Loucy (cell line): ENCODE data around the gene MVD.

Experiments
- H2AFZ ChIP-seq: fragments of 200-600 bp; sonication (generic); 2 replicates; pipeline ENCODE4 v1.6.0; 2016; ENCODE audit warnings: antibody characterized with exemption, mild to moderate bottlenecking, low read length, moderate library complexity
- H3F3A ChIP-seq: fragments of 200-600 bp; 2 replicates; pipeline ENCODE4 v1.6.0; 2016; ENCODE audit warnings: antibody characterized with exemption, low read depth, mild to moderate bottlenecking
- H3K27me3 ChIP-seq: fragments of 200-600 bp; sonication (generic); 2 replicates; pipeline ENCODE4 v1.6.1; 2014; ENCODE audit warnings: low read length, mild to moderate bottlenecking; ENCODE audit not compliant: insufficient read depth, poor library complexity, severe bottlenecking
- H3K36me3 ChIP-seq: fragments of 200-600 bp; sonication (generic); 2 replicates; pipeline ENCODE4 v1.6.1; 2016; ENCODE audit warnings: low read length; ENCODE audit not compliant: insufficient read depth
- H3K4me1 ChIP-seq: fragments of 200-600 bp; sonication (generic); 2 replicates; pipeline ENCODE4 v1.5.1; 2014; ENCODE audit warnings: low read length, mild to moderate bottlenecking; ENCODE audit not compliant: insufficient read depth, poor library complexity, severe bottlenecking
- H3K4me2 ChIP-seq: fragments of 200-600 bp; sonication (generic); 2 replicates; pipeline ENCODE4 v1.6.0; 2014; ENCODE audit warnings: antibody characterized with exemption, low read length, low read depth, mild to moderate bottlenecking; ENCODE audit not compliant: poor library complexity, severe bottlenecking
- H3K4me3 ChIP-seq: fragments of 200-600 bp; sonication (generic); 2 replicates; pipeline ENCODE4 v1.5.1; 2014; ENCODE audit warnings: low read length, mild to moderate bottlenecking, mixed read lengths; ENCODE audit not compliant: poor library complexity, severe bottlenecking
- H3K79me2 ChIP-seq: fragments of 200-600 bp; sonication (generic); 2 replicates; pipeline ENCODE4 v1.6.1; 2014; ENCODE audit warnings: low read length; ENCODE audit not compliant: insufficient read depth
- H3K9ac ChIP-seq: fragments of 200-600 bp; sonication (generic); 2 replicates; pipeline ENCODE4 v1.6.0; 2014; ENCODE audit warnings: mild to moderate bottlenecking, low read depth, low read length, moderate library complexity; ENCODE audit not compliant: poor library complexity, severe bottlenecking
- H3K9me2 ChIP-seq: fragments of 200-600 bp; sonication (generic); replicated peaks from 2 replicates; pipeline ENCODE4 v1.6.1; 2016; ENCODE audit warnings: low read depth, low read length, mixed read lengths
- H3K9me3 ChIP-seq: fragments of 200-600 bp; sonication (generic); 2 replicates; pipeline ENCODE4 v1.6.1; 2014; ENCODE audit warnings: mild to moderate bottlenecking, antibody characterized with exemption, low read length, low read depth; ENCODE audit not compliant: insufficient read depth
- H4K20me1 ChIP-seq: fragments of 200-600 bp; sonication (generic); 2 replicates; pipeline ENCODE4 v1.6.0; 2014; ENCODE audit warnings: antibody characterized with exemption, low read length, mild to moderate bottlenecking; ENCODE audit not compliant: insufficient read depth, poor library complexity, severe bottlenecking
- EZH2phosphoT487 ChIP-seq: fragments of 200-600 bp; IDR thresholded peaks from 2 replicates; pipeline ENCODE4 v1.6.1; 2018; ENCODE audit warnings: antibody characterized with exemption, mild to moderate bottlenecking, moderate library complexity, borderline replicate concordance
- TF ChIP-seq, protein P1 (sequence below): fragments of 200-600 bp; sonication (generic); conservative IDR thresholded peaks from 2 replicates; pipeline ENCODE4 v1.5.1; 2014; ENCODE audit warnings: mild to moderate bottlenecking, antibody characterized with exemption, low read length

MVD gene

DNA sequence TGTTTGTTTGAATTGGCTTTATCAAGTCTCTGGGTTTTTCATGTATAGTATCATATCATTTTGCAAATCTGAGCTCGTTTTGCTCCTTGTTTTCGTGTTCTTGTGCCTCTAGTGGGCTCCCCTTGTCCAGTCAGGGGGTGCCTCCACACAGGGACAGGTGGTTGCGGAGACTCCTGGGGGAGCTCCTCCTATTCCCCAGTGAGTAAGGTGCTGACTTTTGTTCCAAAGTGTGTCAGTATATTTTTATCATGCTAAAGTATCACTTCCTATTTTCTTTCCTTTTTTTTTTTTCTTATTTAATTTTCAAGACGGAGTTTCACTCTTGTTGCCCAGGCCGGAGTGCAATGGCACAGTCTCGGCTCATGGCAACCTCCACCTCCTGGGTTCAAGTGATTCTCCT is 54.8 kb downstream of the MVD start:
- H4K20me1 ChIP-seq = no peaks in the 10 kb centered on the region
- H3K4me2 ChIP-seq = no peak overlapping the region
- no peaks in the 10 kb centered on the region for H3K9me3 ChIP-seq
- H3K79me2 ChIP-seq = no peaks in the 10 kb centered on the region
- TF ChIP-seq EZH2phosphoT487 = no peak
- TF ChIP-seq, protein P1, sequence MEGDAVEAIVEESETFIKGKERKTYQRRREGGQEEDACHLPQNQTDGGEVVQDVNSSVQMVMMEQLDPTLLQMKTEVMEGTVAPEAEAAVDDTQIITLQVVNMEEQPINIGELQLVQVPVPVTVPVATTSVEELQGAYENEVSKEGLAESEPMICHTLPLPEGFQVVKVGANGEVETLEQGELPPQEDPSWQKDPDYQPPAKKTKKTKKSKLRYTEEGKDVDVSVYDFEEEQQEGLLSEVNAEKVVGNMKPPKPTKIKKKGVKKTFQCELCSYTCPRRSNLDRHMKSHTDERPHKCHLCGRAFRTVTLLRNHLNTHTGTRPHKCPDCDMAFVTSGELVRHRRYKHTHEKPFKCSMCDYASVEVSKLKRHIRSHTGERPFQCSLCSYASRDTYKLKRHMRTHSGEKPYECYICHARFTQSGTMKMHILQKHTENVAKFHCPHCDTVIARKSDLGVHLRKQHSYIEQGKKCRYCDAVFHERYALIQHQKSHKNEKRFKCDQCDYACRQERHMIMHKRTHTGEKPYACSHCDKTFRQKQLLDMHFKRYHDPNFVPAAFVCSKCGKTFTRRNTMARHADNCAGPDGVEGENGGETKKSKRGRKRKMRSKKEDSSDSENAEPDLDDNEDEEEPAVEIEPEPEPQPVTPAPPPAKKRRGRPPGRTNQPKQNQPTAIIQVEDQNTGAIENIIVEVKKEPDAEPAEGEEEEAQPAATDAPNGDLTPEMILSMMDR = no peak
- H3F3A ChIP-seq = no peaks in the 10 kb centered on the region
- H3K27me3 ChIP-seq = no peaks in the 10 kb centered on the region
- no peaks in the 10 kb centered on the region for H3K9me2 ChIP-seq
- H3K36me3 ChIP-seq = peaks cover 18% of the 10 kb centered on the region; the same call in 1 of the 2 replicates
- no peak overlapping the region for H3K4me3 ChIP-seq
- no peak overlapping the region for H2AFZ ChIP-seq
- no peaks in the 10 kb centered on the region for H3K4me1 ChIP-seq
- no peak overlapping the region for H3K9ac ChIP-seq

DNA sequence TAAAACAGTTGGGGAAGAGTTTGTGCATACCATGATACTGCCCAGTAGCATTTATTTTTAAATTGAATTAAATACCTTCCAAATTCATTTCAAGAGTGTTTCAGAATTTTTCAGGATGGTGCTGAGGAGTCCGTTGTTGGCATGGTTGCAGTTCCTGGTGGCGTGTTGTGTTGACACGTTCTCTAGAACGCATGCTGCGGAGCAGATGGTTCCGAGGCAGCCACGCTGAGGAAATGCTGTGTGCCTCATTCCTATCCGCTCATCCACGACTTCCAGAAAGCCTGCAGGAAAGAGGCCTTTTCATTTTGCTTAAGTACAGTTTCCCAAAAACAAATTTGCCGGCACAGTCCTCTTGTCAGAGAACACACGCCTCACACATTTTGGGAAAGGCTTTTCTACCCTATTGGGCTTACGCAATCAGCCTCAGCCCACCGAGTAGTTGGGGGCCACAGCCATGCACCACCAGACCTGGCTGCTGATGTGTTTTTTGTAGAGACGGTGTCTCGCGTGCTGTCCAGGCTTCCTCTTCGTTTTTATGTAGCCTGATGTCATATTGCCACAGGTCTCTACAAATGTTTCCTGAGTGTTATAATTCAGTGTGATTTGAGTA is 56.6 kb downstream of the MVD start:
- no peaks in the 10 kb centered on the region for H4K20me1 ChIP-seq
- H3K9me2 ChIP-seq = no peaks in the 10 kb centered on the region
- H3F3A ChIP-seq = no peaks in the 10 kb centered on the region
- H3K4me1 ChIP-seq = no peaks in the 10 kb centered on the region
- H2AFZ ChIP-seq = no peak overlapping the region
- no peak overlapping the region for H3K4me2 ChIP-seq
- no peaks in the 10 kb centered on the region for H3K9me3 ChIP-seq
- peaks cover 21% of the 10 kb centered on the region; the same call in 1 of the 2 replicates for H3K36me3 ChIP-seq
- H3K27me3 ChIP-seq = no peaks in the 10 kb centered on the region
- no peak for TF ChIP-seq EZH2phosphoT487
- TF ChIP-seq, protein P1 = no peak
- no peak overlapping the region for H3K9ac ChIP-seq
- H3K79me2 ChIP-seq = no peaks in the 10 kb centered on the region
- H3K4me3 ChIP-seq = no peak overlapping the region

DNA sequence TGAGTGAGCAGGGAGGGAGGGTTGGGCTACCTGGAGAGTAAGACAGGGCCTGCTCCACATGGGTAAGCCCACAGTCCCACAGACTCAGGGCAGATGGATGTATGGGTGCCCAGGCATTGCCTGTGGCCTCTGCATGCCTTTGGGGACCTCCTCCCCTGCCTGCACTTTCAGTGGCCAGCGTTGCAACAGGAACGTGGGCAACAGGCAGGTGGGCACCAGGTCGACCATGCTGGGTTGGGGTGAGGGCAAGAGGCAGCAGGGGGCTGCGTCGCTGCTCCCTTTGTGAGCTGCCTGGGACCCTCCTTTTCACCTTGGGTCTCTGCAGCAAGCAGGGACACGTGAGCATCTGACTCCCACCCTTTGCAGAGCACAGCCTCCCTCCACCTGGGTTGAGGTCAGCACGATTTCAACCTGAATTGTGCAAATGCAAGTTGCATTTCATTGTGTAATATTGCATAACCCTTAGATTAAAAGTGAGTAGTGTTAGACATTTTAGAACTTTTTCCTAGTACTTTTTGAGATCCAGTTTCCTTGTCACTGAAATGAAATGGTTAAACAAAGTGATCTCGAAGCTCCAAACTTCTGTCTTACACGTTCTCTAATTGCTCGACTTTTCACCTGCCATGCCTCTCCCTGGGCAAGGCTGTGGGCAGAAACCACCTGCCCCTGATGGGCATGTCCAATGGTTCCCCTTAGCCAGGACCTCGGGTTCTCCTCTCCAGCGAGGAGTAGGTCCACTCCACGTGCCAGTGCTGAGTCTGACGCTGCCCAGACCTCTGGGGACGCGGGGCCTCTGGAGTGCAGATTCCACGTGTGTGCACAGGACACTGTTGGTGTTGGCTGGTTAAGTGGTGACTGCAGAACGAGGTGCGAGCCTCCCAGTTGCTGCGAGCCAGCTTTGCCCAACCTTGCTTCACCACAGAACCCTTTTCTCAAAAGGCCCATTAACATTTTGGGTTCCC is 57.4 kb downstream of the MVD start:
- H3K4me2 ChIP-seq = no peak overlapping the region
- no peak overlapping the region for H3K9ac ChIP-seq
- TF ChIP-seq EZH2phosphoT487 = no peak
- TF ChIP-seq, protein P1 = no peak
- no peaks in the 10 kb centered on the region for H3F3A ChIP-seq
- no peak overlapping the region for H3K4me3 ChIP-seq
- H3K9me3 ChIP-seq = no peaks in the 10 kb centered on the region
- no peaks in the 10 kb centered on the region for H4K20me1 ChIP-seq
- no peaks in the 10 kb centered on the region for H3K9me2 ChIP-seq
- H3K27me3 ChIP-seq = no peaks in the 10 kb centered on the region
- H2AFZ ChIP-seq = no peak overlapping the region
- H3K4me1 ChIP-seq = no peaks in the 10 kb centered on the region
- no peaks in the 10 kb centered on the region for H3K79me2 ChIP-seq
- peaks cover 23% of the 10 kb centered on the region; the same call in 1 of the 2 replicates for H3K36me3 ChIP-seq
